Measurements from ENCODE around the gene SLU7.

DNA sequence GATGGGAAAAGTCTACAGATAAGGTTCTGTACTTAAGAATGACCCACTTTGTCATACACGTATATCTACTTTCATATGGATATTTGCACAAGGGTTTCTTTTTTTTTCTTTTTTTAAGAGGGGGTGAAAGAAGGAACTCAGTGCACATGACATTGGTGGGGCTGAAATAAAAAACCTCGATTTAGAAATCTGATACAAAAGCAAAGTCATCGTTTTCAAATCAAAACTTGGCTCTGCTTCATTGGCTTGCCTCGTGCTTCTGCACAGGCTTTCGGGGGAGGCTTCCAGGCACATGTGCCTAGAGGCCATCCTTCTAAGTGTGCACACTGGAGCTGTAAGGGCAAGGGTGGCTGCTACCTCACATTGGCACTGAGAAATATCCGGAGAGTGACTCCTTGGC is 33.9 kb upstream of the SLU7 start:
- TF ChIP-seq, protein P1, sequence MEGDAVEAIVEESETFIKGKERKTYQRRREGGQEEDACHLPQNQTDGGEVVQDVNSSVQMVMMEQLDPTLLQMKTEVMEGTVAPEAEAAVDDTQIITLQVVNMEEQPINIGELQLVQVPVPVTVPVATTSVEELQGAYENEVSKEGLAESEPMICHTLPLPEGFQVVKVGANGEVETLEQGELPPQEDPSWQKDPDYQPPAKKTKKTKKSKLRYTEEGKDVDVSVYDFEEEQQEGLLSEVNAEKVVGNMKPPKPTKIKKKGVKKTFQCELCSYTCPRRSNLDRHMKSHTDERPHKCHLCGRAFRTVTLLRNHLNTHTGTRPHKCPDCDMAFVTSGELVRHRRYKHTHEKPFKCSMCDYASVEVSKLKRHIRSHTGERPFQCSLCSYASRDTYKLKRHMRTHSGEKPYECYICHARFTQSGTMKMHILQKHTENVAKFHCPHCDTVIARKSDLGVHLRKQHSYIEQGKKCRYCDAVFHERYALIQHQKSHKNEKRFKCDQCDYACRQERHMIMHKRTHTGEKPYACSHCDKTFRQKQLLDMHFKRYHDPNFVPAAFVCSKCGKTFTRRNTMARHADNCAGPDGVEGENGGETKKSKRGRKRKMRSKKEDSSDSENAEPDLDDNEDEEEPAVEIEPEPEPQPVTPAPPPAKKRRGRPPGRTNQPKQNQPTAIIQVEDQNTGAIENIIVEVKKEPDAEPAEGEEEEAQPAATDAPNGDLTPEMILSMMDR (conservative IDR thresholded peaks at IDR 0.05) = no peak
- TF ChIP-seq EZH2 (IDR thresholded peaks at IDR 0.05; ENCODE audit: low read depth) = no peak

Measured in PC-9 (cell line).